Right forelimb (tissue), 1 donor: ENCODE results near the gene ARCN1.

Source experiments
- DNase-seq: peaks from one replicate; pipeline ENCODE4 v3.0.0-alpha.2; 2018

ARCN1 gene

GRCh38 chr11:118640332-118641154 lies 68.3 kb downstream of the ARCN1 start:
- no peak for DNase-seq

- DNase-seq, result no peak
Measured at GRCh38 chr11:118641397-118642019, 69.3 kb downstream of the ARCN1 start.

GRCh38 chr11:118643142-118643994 lies 71.2 kb downstream of the ARCN1 start:
- no peak for DNase-seq

- no peak for DNase-seq
Measured at GRCh38 chr11:118643995-118644345, 71.8 kb downstream of the ARCN1 start.

GRCh38 chr11:118644496-118644895 lies 72.3 kb downstream of the ARCN1 start:
- DNase-seq, result no peak

GRCh38 chr11:118645066-118645715 lies 73.0 kb downstream of the ARCN1 start:
- DNase-seq, result no peak

GRCh38 chr11:118646393-118646792 lies 74.2 kb downstream of the ARCN1 start:
- no peak for DNase-seq

GRCh38 chr11:118648291-118648690 lies 76.1 kb downstream of the ARCN1 start:
- no peak for DNase-seq

GRCh38 chr11:118649941-118650340 lies 77.7 kb downstream of the ARCN1 start:
- DNase-seq, result no peak

GRCh38 chr11:118650366-118650765 lies 78.2 kb downstream of the ARCN1 start:
- no peak for DNase-seq

- DNase-seq, result no peak
Measured at GRCh38 chr11:118651820-118652219, 79.6 kb downstream of the ARCN1 start.
